HG02642 (cell line): ENCODE data around the gene GNAZ.

Experiments used
- ATAC-seq: cut with Tn5 transposase; IDR thresholded peaks from one replicate; pipeline ENCODE4 v1.9.1; 2021; ENCODE audit warnings: mild to moderate bottlenecking; ENCODE audit not compliant: unreplicated experiment, poor library complexity

The GNAZ gene

GRCh38 chr22:23090457-23090835 is 20.1 kb downstream of the GNAZ start:
- ATAC-seq = no peak

GRCh38 chr22:23091760-23092159 is 21.4 kb downstream of the GNAZ start:
- ATAC-seq = no peak

GRCh38 chr22:23092217-23092955 is 22.1 kb downstream of the GNAZ start:
- ATAC-seq = no peak

- ATAC-seq = no peak
Observed at GRCh38 chr22:23093051-23093788, 22.9 kb downstream of the GNAZ start.

GRCh38 chr22:23094260-23094659 is 23.9 kb downstream of the GNAZ start:
- no peak for ATAC-seq

GRCh38 chr22:23094695-23095681 is 24.7 kb downstream of the GNAZ start:
- ATAC-seq = no peak

GRCh38 chr22:23095733-23096342 is 25.5 kb downstream of the GNAZ start:
- ATAC-seq = no peak

- no peak for ATAC-seq
Observed at GRCh38 chr22:23097412-23098229, 27.3 kb downstream of the GNAZ start.

- no peak for ATAC-seq
Observed at GRCh38 chr22:23098230-23098705, 27.9 kb downstream of the GNAZ start.

- no peak for ATAC-seq
Observed at GRCh38 chr22:23098718-23099530, 28.6 kb downstream of the GNAZ start.

- ATAC-seq = no peak
Observed at GRCh38 chr22:23099531-23099804, 29.1 kb downstream of the GNAZ start.

GRCh38 chr22:23100124-23100801 is 29.9 kb downstream of the GNAZ start:
- no peak for ATAC-seq

GRCh38 chr22:23101524-23101923 is 31.2 kb downstream of the GNAZ start:
- no peak for ATAC-seq

GRCh38 chr22:23102002-23102655 is 31.8 kb downstream of the GNAZ start:
- no peak for ATAC-seq

GRCh38 chr22:23102776-23103175 is 32.5 kb downstream of the GNAZ start:
- ATAC-seq = no peak

GRCh38 chr22:23103199-23103954 is 33.1 kb downstream of the GNAZ start:
- no peak for ATAC-seq
